Measurements from ENCODE around the gene RHOC. TPM values are rescaled to one million over a fixed set of nuclear protein-coding genes. Genes with fewer than 3 reads are reported as not detected.

RHOC gene
- total and polyA plus RNA-seq, 3 experiments from 2014 or later: 20.3 to 53.2 (median 23.0) TPM

- CTCF ChIA-PET: interaction anchor here (1.0 to 3.7 kb wide), 5 partner anchors 11 to 314 kb away, joined by 3 to 40 read pairs (median 10); partner anchors contain the start of gene PPM1J
- peak overlapping the region; percentile 67 to 97 (median 88) for H3K27ac Mint-ChIP-seq
- no peaks in the 10 kb centered on the region for H3K9me3 Mint-ChIP-seq
- Histone ChIP-seq H3K27me3 (ENCODE audit: insufficient read depth, low read length, poor library complexity, severe bottlenecking) (no peaks in the 10 kb centered on the region), H3K27ac (ENCODE audit: low read depth, low read length) (peak overlapping the region; percentile 71), H3K4me3 (ENCODE audit: low read length) (peak overlapping the region; percentile 35), H3K9me3 (ENCODE audit: low read length) (no peaks in the 10 kb centered on the region), H3K36me3 (ENCODE audit: insufficient read depth, low read length) (no peaks in the 10 kb centered on the region), H3K4me1 (ENCODE audit: insufficient read depth, low read length) (peaks cover 52% of the 10 kb centered on the region)
- H3K4me3 Mint-ChIP-seq: peak overlapping the region; percentile 66 to 94 (median 81)
- peak in 1 of 5 donors; percentile 1 for DNase-seq
- POLR2A ChIA-PET: interaction anchor here (0.5 to 1.4 kb wide), 4 partner anchors 11 to 85 kb away, joined by 3 to 14 read pairs (median 4); partner anchors contain the start of genes CAPZA1, PPM1J and ST7L
- H3K36me3 Mint-ChIP-seq: peaks cover 0 to 13% (median 0%) of the 10 kb centered on the region in 3 donors
- peaks cover 61 to 69% (median 67%) of the 10 kb centered on the region in 3 donors for H3K4me1 Mint-ChIP-seq
- peaks cover under 1 to 2% of the 10 kb centered on the region in 2 donors for H3K27me3 Mint-ChIP-seq
Measured at GRCh38 chr1:112704391-112704933, 2.5 kb downstream of the RHOC start.

GRCh38 chr1:112703706-112704105 is 3.2 kb downstream of the RHOC start:
- Mint-ChIP-seq H3K9me3 (no peaks in the 10 kb centered on the region), H3K36me3 (peaks cover 0 to 20% (median 0%) of the 10 kb centered on the region in 3 donors), H3K27me3 (peaks cover 0 to 2% of the 10 kb centered on the region in 2 donors), H3K4me1 (peaks cover 62 to 75% (median 72%) of the 10 kb centered on the region in 3 donors), H3K27ac (peak overlapping the region in 7 of 8 donors; percentile 67 to 97 (median 90)), H3K4me3 (peak overlapping the region in 5 of 7 donors; percentile 27 to 91 (median 78))
- H3K4me3 ChIP-seq (ENCODE audit: low read length): no peak overlapping the region
- peaks cover under 1% of the 10 kb centered on the region for H3K36me3 ChIP-seq (ENCODE audit: insufficient read depth, low read length)
- H3K9me3 ChIP-seq (ENCODE audit: low read length): no peaks in the 10 kb centered on the region
- H3K27me3 ChIP-seq (ENCODE audit: insufficient read depth, low read length, poor library complexity, severe bottlenecking): no peaks in the 10 kb centered on the region
- peak in 1 of 5 donors; percentile 22 for DNase-seq
- H3K27ac ChIP-seq (ENCODE audit: low read depth, low read length): no peak overlapping the region
- peaks cover 52% of the 10 kb centered on the region for H3K4me1 ChIP-seq (ENCODE audit: insufficient read depth, low read length)
- POLR2A ChIA-PET: no interaction called here
- CTCF ChIA-PET: interaction anchor here (0.6 to 3.7 kb wide), 5 partner anchors 12 to 1042 kb away, joined by 3 to 40 read pairs (median 5); partner anchors contain the start of gene PPM1J

- H3K36me3 Mint-ChIP-seq: peaks cover 0 to 31% (median 0%) of the 10 kb centered on the region in 3 donors
- ChIA-PET POLR2A (interaction anchor here (1.0 to 1.2 kb wide), 2 partner anchors 13 to 28 kb away, joined by 3 read pairs; partner anchors contain the start of gene MOV10), CTCF (interaction anchor here (0.7 to 3.7 kb wide), 6 partner anchors 10 to 201 kb away, joined by 3 to 40 read pairs (median 3); partner anchors contain the start of genes MOV10 and PPM1J)
- H3K27me3 Mint-ChIP-seq: peaks cover 0 to 1% of the 10 kb centered on the region in 2 donors
- H3K4me3 Mint-ChIP-seq: peak overlapping the region in 4 of 7 donors; percentile 8 to 49 (median 14)
- H3K4me3 ChIP-seq (ENCODE audit: low read length): no peak overlapping the region
- no peaks in the 10 kb centered on the region for H3K9me3 Mint-ChIP-seq
- no peaks in the 10 kb centered on the region for H3K27me3 ChIP-seq (ENCODE audit: insufficient read depth, low read length, poor library complexity, severe bottlenecking)
- peak overlapping the region; percentile 15 to 96 (median 82) for H3K27ac Mint-ChIP-seq
- H3K9me3 ChIP-seq (ENCODE audit: low read length): no peaks in the 10 kb centered on the region
- no peak overlapping the region for H3K27ac ChIP-seq (ENCODE audit: low read depth, low read length)
- H3K4me1 Mint-ChIP-seq: peaks cover 59 to 76% (median 68%) of the 10 kb centered on the region in 3 donors
- peaks cover 51% of the 10 kb centered on the region for H3K4me1 ChIP-seq (ENCODE audit: insufficient read depth, low read length)
- DNase-seq: peak in 1 of 5 donors; percentile 41
- peaks cover 11% of the 10 kb centered on the region for H3K36me3 ChIP-seq (ENCODE audit: insufficient read depth, low read length)
Measured at GRCh38 chr1:112702420-112703261, 4.3 kb downstream of the RHOC start.

DNA sequence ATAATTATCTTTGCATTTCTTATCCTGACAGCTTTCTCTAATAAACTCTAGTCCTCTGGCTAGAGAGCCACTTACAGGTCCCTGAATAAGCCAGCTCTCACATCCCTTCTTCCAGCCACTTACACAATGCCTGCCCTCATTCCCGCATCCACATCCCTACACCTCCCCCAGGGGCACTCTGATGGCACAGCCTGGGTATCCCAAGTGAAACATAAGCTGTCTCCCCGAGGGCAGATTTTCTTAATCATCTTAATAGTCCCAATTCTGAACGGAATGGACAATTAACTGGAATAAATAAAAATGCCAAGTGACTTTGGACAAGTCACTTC is 4.9 kb downstream of the RHOC start:
- Histone ChIP-seq H3K9me3 (ENCODE audit: low read length) (no peaks in the 10 kb centered on the region), H3K27me3 (ENCODE audit: insufficient read depth, low read length, poor library complexity, severe bottlenecking) (no peaks in the 10 kb centered on the region), H3K36me3 (ENCODE audit: insufficient read depth, low read length) (peaks cover 14% of the 10 kb centered on the region), H3K4me1 (ENCODE audit: insufficient read depth, low read length) (peaks cover 47% of the 10 kb centered on the region), H3K4me3 (ENCODE audit: low read length) (no peak overlapping the region), H3K27ac (ENCODE audit: low read depth, low read length) (peak overlapping the region; percentile 86)
- Mint-ChIP-seq H3K27ac (peak overlapping the region; percentile 15 to 96 (median 72)), H3K27me3 (no peaks in the 10 kb centered on the region), H3K4me3 (peak overlapping the region in 1 of 7 donors; percentile 15), H3K36me3 (peaks cover 0 to 36% (median 0%) of the 10 kb centered on the region in 3 donors), H3K4me1 (peaks cover 57 to 72% (median 65%) of the 10 kb centered on the region in 3 donors), H3K9me3 (no peaks in the 10 kb centered on the region)
- ChIA-PET CTCF (interaction anchor here (0.8 to 3.7 kb wide), 5 partner anchors 9 to 201 kb away, joined by 3 to 40 read pairs (median 3); partner anchors contain the start of genes MOV10 and PPM1J), POLR2A (interaction anchor here (0.5 to 1.0 kb wide), 2 partner anchors 14 to 228 kb away, joined by 3 read pairs; no protein-coding TSS in a partner anchor)
- DNase-seq: peak in 1 of 5 donors; percentile 8

DNA sequence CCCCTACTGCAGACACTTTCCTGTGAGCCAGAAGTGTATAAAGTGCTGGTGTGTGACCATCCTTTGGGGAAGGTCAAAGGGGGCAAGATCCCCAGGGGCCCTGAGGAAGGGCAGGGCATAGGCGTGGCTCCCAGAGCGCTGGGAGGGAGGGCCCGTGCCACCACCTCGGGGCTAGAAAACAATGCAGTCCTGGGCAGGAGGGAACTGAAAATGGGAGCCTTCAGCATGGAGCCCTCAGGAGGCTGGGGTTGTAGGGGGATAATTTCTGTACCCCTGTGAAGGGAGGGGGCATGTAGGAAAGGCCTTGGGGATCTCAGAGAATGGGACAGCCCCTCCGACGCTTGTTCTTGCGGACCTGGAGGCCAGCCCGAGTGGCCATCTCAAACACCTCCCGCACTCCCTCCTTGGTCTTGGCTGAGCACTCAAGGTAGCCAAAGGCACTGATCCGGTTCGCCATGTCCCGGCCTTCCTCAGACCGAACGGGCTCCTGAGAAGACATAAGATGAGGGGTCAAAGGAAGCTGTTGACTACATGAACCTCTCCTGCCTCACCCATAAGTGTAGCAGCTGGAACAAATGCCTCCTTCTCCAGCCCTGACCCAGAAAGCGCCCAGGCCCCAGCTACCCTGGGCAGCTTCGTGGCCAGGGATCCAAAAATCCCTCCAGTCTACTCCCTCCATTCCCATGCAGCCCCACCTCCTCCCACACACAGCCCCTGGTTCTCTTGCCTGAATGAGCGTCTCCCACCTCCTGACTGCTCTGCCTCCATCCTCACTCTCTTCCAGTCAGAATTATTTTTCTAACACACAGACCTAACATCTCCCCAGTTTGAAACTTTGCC is 5.5 kb downstream of the RHOC start:
- Mint-ChIP-seq H3K27ac (peak overlapping the region; percentile 15 to 96 (median 89)), H3K27me3 (no peaks in the 10 kb centered on the region), H3K4me3 (no peak overlapping the region), H3K9me3 (no peaks in the 10 kb centered on the region), H3K36me3 (peaks cover 0 to 41% (median 2%) of the 10 kb centered on the region in 3 donors), H3K4me1 (peaks cover 57 to 71% (median 63%) of the 10 kb centered on the region in 3 donors)
- Histone ChIP-seq H3K9me3 (ENCODE audit: low read length) (no peaks in the 10 kb centered on the region), H3K4me3 (ENCODE audit: low read length) (no peak overlapping the region), H3K27me3 (ENCODE audit: insufficient read depth, low read length, poor library complexity, severe bottlenecking) (no peaks in the 10 kb centered on the region), H3K36me3 (ENCODE audit: insufficient read depth, low read length) (peaks cover 20% of the 10 kb centered on the region), H3K4me1 (ENCODE audit: insufficient read depth, low read length) (peaks cover 44% of the 10 kb centered on the region), H3K27ac (ENCODE audit: low read depth, low read length) (peak overlapping the region; percentile 86)
- CTCF ChIA-PET: interaction anchor here (1.0 to 2.0 kb wide), 4 partner anchors 14 to 200 kb away, joined by 3 to 6 read pairs (median 4); partner anchors contain the start of genes MOV10 and PPM1J
- POLR2A ChIA-PET: interaction anchor here (0.5 to 1.0 kb wide), 2 partner anchors 14 to 228 kb away, joined by 3 read pairs; no protein-coding TSS in a partner anchor
- DNase-seq: no peak

DNA sequence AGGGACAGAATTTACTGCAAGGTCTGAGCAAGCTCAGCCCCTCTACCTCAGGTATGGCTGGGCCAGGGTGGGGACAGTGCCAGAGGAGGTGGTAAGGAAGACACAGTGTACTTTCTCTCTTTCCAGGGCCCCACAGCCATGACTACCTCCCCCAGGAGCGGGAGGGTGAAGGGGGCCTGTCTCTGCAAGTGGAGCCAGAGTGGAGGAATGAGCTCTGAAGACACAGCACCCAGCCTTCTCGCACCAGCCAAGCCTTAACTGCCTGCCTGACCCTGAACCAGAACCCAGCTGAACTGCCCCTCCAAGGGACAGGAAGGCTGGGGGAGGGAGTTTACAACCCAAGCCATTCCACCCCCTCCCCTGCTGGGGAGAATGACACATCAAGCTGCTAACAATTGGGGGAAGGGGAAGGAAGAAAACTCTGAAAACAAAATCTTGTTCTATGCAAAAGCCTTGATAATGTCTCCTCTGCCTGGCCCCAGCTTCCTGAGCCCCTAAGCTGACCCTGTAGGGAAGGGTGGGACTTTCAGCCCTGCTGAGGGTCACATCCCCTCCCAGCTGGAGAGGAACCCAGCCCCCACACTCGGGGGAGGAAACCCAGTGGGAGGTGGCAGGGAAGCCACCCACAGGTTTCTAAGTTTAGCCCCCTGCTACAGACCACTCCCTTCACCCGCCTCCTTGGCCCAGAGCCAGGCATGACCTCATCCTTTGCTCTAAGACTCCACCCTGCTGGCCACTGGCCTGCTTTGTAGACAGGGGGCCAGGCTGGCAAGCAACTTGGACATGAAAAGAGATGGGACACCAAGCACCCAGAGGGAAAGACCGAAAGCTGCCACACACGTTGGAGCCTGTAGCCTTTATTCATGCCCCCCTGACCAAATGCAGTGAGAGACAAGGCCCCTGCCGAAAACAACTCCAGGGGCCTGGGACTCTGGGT is 6.4 kb downstream of the RHOC start:
- Histone ChIP-seq H3K9me3 (ENCODE audit: low read length) (no peaks in the 10 kb centered on the region), H3K4me3 (ENCODE audit: low read length) (no peak overlapping the region), H3K36me3 (ENCODE audit: insufficient read depth, low read length) (peaks cover 21% of the 10 kb centered on the region), H3K27ac (ENCODE audit: low read depth, low read length) (peak overlapping the region; percentile 86), H3K27me3 (ENCODE audit: insufficient read depth, low read length, poor library complexity, severe bottlenecking) (no peaks in the 10 kb centered on the region), H3K4me1 (ENCODE audit: insufficient read depth, low read length) (peaks cover 36% of the 10 kb centered on the region)
- Mint-ChIP-seq H3K36me3 (peaks cover 0 to 48% (median 3%) of the 10 kb centered on the region in 3 donors), H3K27me3 (no peaks in the 10 kb centered on the region), H3K9me3 (no peaks in the 10 kb centered on the region), H3K4me3 (peak overlapping the region in 3 of 7 donors; percentile 20 to 64 (median 58)), H3K27ac (peak overlapping the region; percentile 70 to 96 (median 88)), H3K4me1 (peaks cover 50 to 62% (median 54%) of the 10 kb centered on the region in 3 donors)
- peak; percentile 54 to 87 (median 61) for DNase-seq
- CTCF ChIA-PET: interaction anchor here (1.0 to 2.3 kb wide), 4 partner anchors 9 to 36 kb away, joined by 3 to 7 read pairs (median 4); partner anchors contain the start of genes MOV10 and PPM1J
- POLR2A ChIA-PET: interaction anchor here (0.9 kb wide), 1 partner anchor 15 kb away, joined by 3 read pairs; the partner anchor contains the start of gene PPM1J

Measured in CD8-positive, alpha-beta memory T cell (primary cell).